Mucosa of descending colon (tissue), 3 donors: ENCODE results near the gene ARMH3. TPM values are rescaled to one million over a fixed set of nuclear protein-coding genes. Genes with fewer than 3 reads are reported as not detected.

Experiments
- ATAC-seq: fragments of 200-7000 bp; cut with Tn5 transposase; one replicate; pipeline ENCODE4 v1.9.1; 2020; ENCODE audit warnings: mild to moderate bottlenecking, moderate library complexity
- DNase-seq, 3 donors: peaks; one replicate each; pipeline ENCODE4 v3.0.0-alpha.2; 2020
- H3K36me3 ChIP-seq: fragments of 200-600 bp; one replicate; pipeline ENCODE4 v1.8.0; 2021; ENCODE audit warnings: low read depth, mild to moderate bottlenecking
- H3K4me1 ChIP-seq: fragments of 200-600 bp; one replicate; pipeline ENCODE4 v1.8.0; 2021; ENCODE audit warnings: low read depth, mild to moderate bottlenecking
- H3K4me3 ChIP-seq: fragments of 200-600 bp; one replicate; pipeline ENCODE4 v1.8.0; 2021; ENCODE audit warnings: mild to moderate bottlenecking
- H3K9me3 ChIP-seq: fragments of 200-600 bp; one replicate; pipeline ENCODE4 v1.8.0; 2021; ENCODE audit warnings: mild to moderate bottlenecking
- CTCF ChIP-seq: fragments of 200-600 bp; IDR thresholded peaks from one replicate; pipeline ENCODE4 v1.8.0; 2022; ENCODE audit warnings: antibody characterized with exemption, mild to moderate bottlenecking
- intact Hi-C, 2 donors: fragments of 100-400 bp; cut with DNase I in 1 of 2; cut with micrococcal nuclease in 1 of 2; formaldehyde crosslinking; loops; one replicate each; pipeline versions ENCODE4 v1.11.0 to v1.11.1; 2022; cut with DNase I, micrococcal nuclease
- total RNA-seq, 3 donors: library from RNA; stranded (reverse); fragmentation: NEBNext Ultra II Directional in 2 of 3; extraction: Animal tissue kit (Norgen Biotek cat#: 25700) in 2 of 3; gene quantifications; one replicate each; pipeline versions ENCODE4 v1.2.1 to v1.2.4, GENCODE V29; 2021 to 2023
- donor health status: DM: no; HTN: no; CAD: no; lungs with moderate emphysema.
- donor health status: DM: no; HTN: no; CAD: no.
- donor health status: DM: no; HTN: yes; CAD: no.

ARMH3 gene
- total RNA-seq, 3 donors from 2014 or later, result 25.8 to 45.6 (median 28.1) TPM

- H3K9me3 ChIP-seq, result no peaks in the 10 kb centered on the region
- intact Hi-C loops, result no loop called here
- no peak overlapping the region for H3K4me3 ChIP-seq
- no peak for TF ChIP-seq CTCF
- ATAC-seq, result no peak
- no peaks in the 10 kb centered on the region for H3K4me1 ChIP-seq
- H3K36me3 ChIP-seq, result no peaks in the 10 kb centered on the region
- no peak for DNase-seq
Measured at GRCh38 chr10:101940916-101941315, 115.1 kb downstream of the ARMH3 start.

- intact Hi-C loops, result no loop called here
- no peak for ATAC-seq
- no peaks in the 10 kb centered on the region for H3K36me3 ChIP-seq
- no peak for TF ChIP-seq CTCF
- no peaks in the 10 kb centered on the region for H3K4me1 ChIP-seq
- H3K9me3 ChIP-seq, result no peaks in the 10 kb centered on the region
- DNase-seq, result no peak
- H3K4me3 ChIP-seq, result no peak overlapping the region
Measured at GRCh38 chr10:101939729-101940128, 116.2 kb downstream of the ARMH3 start.

DNA sequence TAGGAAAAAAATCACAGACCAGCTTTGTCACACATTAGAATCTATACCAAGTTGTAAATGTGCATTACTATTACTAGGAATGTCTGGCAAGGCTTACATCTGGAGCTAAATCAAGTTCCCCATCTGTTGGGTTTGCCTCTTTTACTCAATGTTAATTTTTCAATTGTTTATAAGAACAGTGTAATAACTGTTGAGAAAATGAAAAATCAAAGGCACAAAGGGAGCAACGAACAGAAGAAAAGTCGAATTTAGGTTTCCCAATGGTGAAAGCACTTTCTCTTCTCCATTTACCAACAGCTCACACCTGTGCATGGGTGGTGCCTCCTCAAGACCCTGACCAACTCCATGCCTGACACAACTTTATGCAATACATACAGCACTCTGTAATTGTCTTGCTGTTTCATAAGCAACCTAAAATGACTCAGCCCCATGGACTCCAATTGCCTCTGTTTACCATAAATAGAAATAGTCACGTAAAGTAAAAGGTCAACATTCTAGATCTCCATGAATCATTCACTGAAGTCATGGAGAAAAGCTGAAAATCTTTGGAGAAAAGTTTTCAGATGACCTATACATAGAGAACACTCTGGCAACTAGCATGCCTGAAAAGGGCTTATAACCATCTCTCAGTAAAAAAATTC lies 116.8 kb downstream of the ARMH3 start:
- no peaks in the 10 kb centered on the region for H3K9me3 ChIP-seq
- no peak for TF ChIP-seq CTCF
- intact Hi-C loops, result no loop called here
- no peak overlapping the region for H3K4me3 ChIP-seq
- H3K4me1 ChIP-seq, result no peaks in the 10 kb centered on the region
- ATAC-seq, result peak; percentile 55
- DNase-seq, result no peak
- H3K36me3 ChIP-seq, result no peaks in the 10 kb centered on the region

- H3K4me1 ChIP-seq, result no peaks in the 10 kb centered on the region
Measured at GRCh38 chr10:101938305-101939007, 117.5 kb downstream of the ARMH3 start.

DNA sequence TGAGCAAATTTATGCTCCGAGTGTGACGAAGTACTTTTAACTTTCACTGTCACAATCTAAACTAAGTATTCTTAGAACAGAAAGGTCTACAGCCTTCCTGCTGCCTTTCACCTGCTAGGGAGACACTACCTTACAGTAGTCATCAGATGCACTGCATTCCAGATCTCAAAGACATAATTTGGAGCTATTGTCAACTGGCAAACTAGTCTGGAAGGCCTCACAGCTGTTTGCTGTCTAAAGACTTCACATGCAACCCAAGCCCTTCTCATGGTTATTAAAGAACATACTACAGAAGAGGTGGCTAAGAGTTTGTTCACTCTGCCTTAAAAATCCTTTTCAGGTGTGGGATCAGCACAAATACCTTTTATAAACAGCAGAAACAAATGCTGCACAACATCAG lies 120.5 kb downstream of the ARMH3 start:
- Histone ChIP-seq H3K4me1 (no peaks in the 10 kb centered on the region), H3K4me3 (no peak overlapping the region), H3K36me3 (no peaks in the 10 kb centered on the region), H3K9me3 (no peaks in the 10 kb centered on the region)
- ATAC-seq, result no peak
- no peak for TF ChIP-seq CTCF
- no peak for DNase-seq
- intact Hi-C loops, result no loop called here

More at GRCh38 chr10:101938305-101939007, 117.5 kb downstream of the ARMH3 start:
- H3K36me3 ChIP-seq, result no peaks in the 10 kb centered on the region
- H3K9me3 ChIP-seq, result no peaks in the 10 kb centered on the region
- peak; percentile 70 for ATAC-seq
- no peak overlapping the region for H3K4me3 ChIP-seq
- no peak for TF ChIP-seq CTCF
- intact Hi-C loops, result no loop called here
- DNase-seq, result no peak
